Endothelial cell of umbilical vein (primary cell): ENCODE data around the gene ZNF474.

Experiments
- CTCF ChIP-seq, 2 donors: IDR thresholded peaks; 1 replicate in 1 of 2; 2 replicates in 1 of 2; pipeline ENCODE4 v1.5.1; 2011; ENCODE audit warnings: low read length in 2 of 2, mild to moderate bottlenecking in 2 of 2, moderate library complexity in 2 of 2, control low read depth in 1 of 2, inconsistent platforms in 1 of 2, low read depth in 1 of 2; ENCODE audit not compliant: insufficient read depth in 1 of 2; ENCODE audit errors: extremely low read depth in 1 of 2
- POLR2A ChIP-seq: IDR thresholded peaks from 2 replicates; pipeline ENCODE4 v1.6.1; 2012; ENCODE audit warnings: low read depth, mild to moderate bottlenecking, control low read depth, low read length
- POLR2AphosphoS5 ChIP-seq: IDR thresholded peaks from 2 replicates; pipeline ENCODE4 v1.6.1; 2012; ENCODE audit warnings: low read depth, mild to moderate bottlenecking, control low read depth, low read length, moderate library complexity; ENCODE audit not compliant: insufficient read depth

DNA sequence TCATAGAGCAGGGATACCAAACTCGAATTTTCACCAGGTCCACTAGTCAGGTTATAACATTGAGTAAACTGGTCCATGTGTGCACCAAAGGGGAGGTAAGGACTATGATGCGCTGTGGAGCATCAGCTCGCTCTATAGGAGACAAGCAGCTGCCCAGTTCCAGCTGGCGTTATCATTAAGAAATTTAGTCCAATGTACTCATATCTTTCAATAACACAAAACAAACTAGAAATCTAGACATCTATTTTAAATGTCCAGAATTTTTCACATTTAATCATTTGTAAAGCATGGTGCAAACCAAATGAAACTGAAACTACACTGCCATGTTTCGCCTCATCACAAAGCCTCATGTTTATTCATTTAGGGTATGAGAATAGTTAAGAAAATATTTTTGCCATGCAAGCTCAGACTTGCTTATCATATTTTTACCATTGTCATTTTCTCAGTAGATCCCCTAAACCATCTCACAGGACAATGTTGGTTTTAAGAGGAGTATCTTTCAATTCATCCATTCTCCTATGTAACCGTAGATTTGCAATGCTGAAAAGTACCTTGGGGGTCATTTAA lies 50.9 kb downstream of the ZNF474 start:
- TF ChIP-seq CTCF (IDR thresholded peaks at IDR 0.05; ENCODE audit: extremely low read depth in 1 of 2, insufficient read depth in 1 of 2, low read depth in 1 of 2, low read length in 2 of 2) = no peak
- TF ChIP-seq POLR2AphosphoS5 = no peak
- no peak for TF ChIP-seq POLR2A
